HEK293 (cell line): Measurements from ENCODE around the gene IL15RA.

Experiments
- CTCF ChIA-PET: fragments of 350-600 bp; formaldehyde crosslinking; extraction: SDS; loops from one replicate; lab custom pipeline; 2021; ENCODE audit warnings: antibody characterized with exemption; lab: Yijun Ruan, JAX
- POLR2A ChIA-PET: fragments of 300-600 bp; formaldehyde crosslinking; extraction: SDS; loops from one replicate; lab custom pipeline; 2020; ENCODE audit warnings: antibody characterized with exemption, inconsistent platforms; lab: Yijun Ruan, JAX
- H3K27ac ChIP-seq: fragments of 200-500 bp; sonication (Bioruptor generic); 2 replicates; pipeline ENCODE4 v1.5.1; 2014; ENCODE audit warnings: low read depth, low read length, control low read depth, inconsistent platforms; ENCODE audit errors: extremely low read depth
- H3K36me3 ChIP-seq, 2 experiments: fragments of 200-500 bp in 1 of 2; sonication (Bioruptor generic) in 1 of 2; 1 replicate in 1 of 2; 2 replicates in 1 of 2; pipeline ENCODE4 v1.5.1; 2014 to 2017; ENCODE audit warnings: inconsistent platforms in 2 of 2, low read length in 2 of 2; ENCODE audit not compliant: control insufficient read depth in 2 of 2, insufficient read depth in 1 of 2
- H3K4me1 ChIP-seq: fragments of 200-500 bp; sonication (Bioruptor generic); 2 replicates; pipeline ENCODE4 v1.5.1; 2014; ENCODE audit warnings: mild to moderate bottlenecking, low read length, inconsistent platforms; ENCODE audit not compliant: control insufficient read depth, insufficient read depth
- H3K4me3 ChIP-seq: 2 replicates; pipeline ENCODE4 v1.5.1; 2011; ENCODE audit warnings: low read depth, mild to moderate bottlenecking, control low read depth, low read length, moderate library complexity
- H3K9me3 ChIP-seq: fragments of 200-500 bp; sonication (Bioruptor generic); 2 replicates; pipeline ENCODE4 v1.5.1; 2014; ENCODE audit warnings: low read depth, low read length, inconsistent platforms; ENCODE audit not compliant: control insufficient read depth, insufficient read depth
- BCL11B ChIP-seq: fragments of 450-650 bp; formaldehyde crosslinking; IDR thresholded peaks from 2 replicates; pipeline ENCODE4 v1.5.1; 2016; ENCODE audit warnings: low read depth, missing biosample characterization, missing genetic modification characterization
- EGR2 ChIP-seq: fragments of 450-650 bp; formaldehyde crosslinking; IDR thresholded peaks from 2 replicates; pipeline ENCODE4 v1.5.1; 2016; ENCODE audit warnings: low read depth, missing biosample characterization, missing genetic modification characterization
- GLIS2 ChIP-seq: fragments of 450-650 bp; formaldehyde crosslinking; IDR thresholded peaks from 2 replicates; pipeline ENCODE4 v1.5.1; 2016; ENCODE audit warnings: missing biosample characterization, missing genetic modification characterization
- KLF10 ChIP-seq: fragments of 450-650 bp; IDR thresholded peaks from 2 replicates; pipeline ENCODE4 v1.5.1; 2018; ENCODE audit warnings: missing biosample characterization, mild to moderate bottlenecking, missing genetic modification characterization
- KLF16 ChIP-seq: fragments of 450-650 bp; formaldehyde crosslinking; IDR thresholded peaks from 2 replicates; pipeline ENCODE4 v1.5.1; 2017; ENCODE audit warnings: missing biosample characterization, missing genetic modification characterization
- KLF7 ChIP-seq: fragments of 450-650 bp; formaldehyde crosslinking; IDR thresholded peaks from 2 replicates; pipeline ENCODE4 v1.5.1; 2016; ENCODE audit warnings: missing biosample characterization, missing genetic modification characterization, borderline replicate concordance
- MYNN ChIP-seq: fragments of 450-650 bp; formaldehyde crosslinking; IDR thresholded peaks from 2 replicates; pipeline ENCODE4 v1.5.1; 2016; ENCODE audit warnings: missing biosample characterization, missing genetic modification characterization, borderline replicate concordance
- OSR2 ChIP-seq: fragments of 450-650 bp; formaldehyde crosslinking; IDR thresholded peaks from 2 replicates; pipeline ENCODE4 v1.5.1; 2016; ENCODE audit warnings: missing biosample characterization, missing genetic modification characterization
- PRDM1 ChIP-seq: fragments of 450-650 bp; formaldehyde crosslinking; IDR thresholded peaks from 2 replicates; pipeline ENCODE4; 2016; ENCODE audit warnings: missing biosample characterization, missing genetic modification characterization
- WT1 ChIP-seq: fragments of 450-650 bp; formaldehyde crosslinking; IDR thresholded peaks from 2 replicates; pipeline ENCODE4 v1.5.1; 2016; ENCODE audit warnings: missing biosample characterization, missing genetic modification characterization
- YY1 ChIP-seq: fragments of 450-650 bp; formaldehyde crosslinking; IDR thresholded peaks from 2 replicates; pipeline ENCODE4 v1.5.1; 2018; ENCODE audit warnings: missing biosample characterization, missing genetic modification characterization
- ZEB2 ChIP-seq: fragments of 450-650 bp; formaldehyde crosslinking; IDR thresholded peaks from 2 replicates; pipeline ENCODE4 v1.5.1; 2016; ENCODE audit warnings: missing biosample characterization, missing genetic modification characterization
- ZFP37 ChIP-seq: fragments of 450-650 bp; formaldehyde crosslinking; IDR thresholded peaks from 2 replicates; pipeline ENCODE4 v1.5.1; 2016; ENCODE audit warnings: missing biosample characterization, missing genetic modification characterization
- ZIC2 ChIP-seq: fragments of 450-650 bp; formaldehyde crosslinking; IDR thresholded peaks from 2 replicates; pipeline ENCODE4 v1.5.1; 2016; ENCODE audit warnings: missing biosample characterization, missing genetic modification characterization
- ZNF121 ChIP-seq: fragments of 450-650 bp; formaldehyde crosslinking; IDR thresholded peaks from 2 replicates; pipeline ENCODE4 v1.5.1; 2016; ENCODE audit warnings: missing biosample characterization, missing genetic modification characterization
- ZNF133 ChIP-seq: fragments of 450-650 bp; formaldehyde crosslinking; IDR thresholded peaks from 2 replicates; pipeline ENCODE4 v1.5.1; 2016; ENCODE audit warnings: missing biosample characterization, missing genetic modification characterization
- ZNF221 ChIP-seq: fragments of 450-650 bp; formaldehyde crosslinking; IDR thresholded peaks from 2 replicates; pipeline ENCODE4 v1.5.1; 2017; ENCODE audit warnings: missing biosample characterization, missing genetic modification characterization, borderline replicate concordance
- ZNF37A ChIP-seq: fragments of 450-650 bp; IDR thresholded peaks from 2 replicates; pipeline ENCODE4 v1.5.1; 2018; ENCODE audit warnings: missing biosample characterization, missing genetic modification characterization
- ZNF394 ChIP-seq: fragments of 450-650 bp; formaldehyde crosslinking; IDR thresholded peaks from 2 replicates; pipeline ENCODE4 v1.5.1; 2016; ENCODE audit warnings: missing biosample characterization, missing genetic modification characterization, mild to moderate bottlenecking, moderate library complexity, borderline replicate concordance
- ZNF416 ChIP-seq: fragments of 450-650 bp; formaldehyde crosslinking; IDR thresholded peaks from 2 replicates; pipeline ENCODE4 v1.5.1; 2016; ENCODE audit warnings: missing biosample characterization, missing genetic modification characterization
- ZNF423 ChIP-seq: fragments of 450-650 bp; formaldehyde crosslinking; IDR thresholded peaks from 2 replicates; pipeline ENCODE4 v1.5.1; 2016; ENCODE audit warnings: missing biosample characterization, missing genetic modification characterization
- ZNF433 ChIP-seq: fragments of 450-650 bp; formaldehyde crosslinking; IDR thresholded peaks from 2 replicates; pipeline ENCODE4 v1.5.1; 2016; ENCODE audit warnings: missing biosample characterization, missing genetic modification characterization, low read depth
- ZNF558 ChIP-seq: fragments of 450-650 bp; formaldehyde crosslinking; IDR thresholded peaks from 2 replicates; pipeline ENCODE4 v1.5.1; 2016; ENCODE audit warnings: missing biosample characterization, missing genetic modification characterization
- ZNF660 ChIP-seq: fragments of 450-650 bp; IDR thresholded peaks from 2 replicates; pipeline ENCODE4 v1.5.1; 2018; ENCODE audit warnings: missing biosample characterization, mild to moderate bottlenecking, missing genetic modification characterization
- ZNF768 ChIP-seq: fragments of 450-650 bp; formaldehyde crosslinking; IDR thresholded peaks from 2 replicates; pipeline ENCODE4 v1.5.1; 2018; ENCODE audit warnings: missing biosample characterization, mild to moderate bottlenecking, missing genetic modification characterization
- ZNF791 ChIP-seq: fragments of 450-650 bp; formaldehyde crosslinking; IDR thresholded peaks from 2 replicates; pipeline ENCODE4 v1.5.1; 2016; ENCODE audit warnings: missing biosample characterization, missing genetic modification characterization
- ZNF792 ChIP-seq: fragments of 450-650 bp; formaldehyde crosslinking; IDR thresholded peaks from 2 replicates; pipeline ENCODE4 v1.5.1; 2016; ENCODE audit warnings: missing biosample characterization, missing genetic modification characterization
- TF ChIP-seq, protein P1 (sequence below): fragments of 450-650 bp; formaldehyde crosslinking; conservative IDR thresholded peaks from 2 replicates; pipeline ENCODE4 v1.5.1; 2016; ENCODE audit warnings: low read depth, missing biosample characterization, missing genetic modification characterization
- TF ChIP-seq, protein P2 (sequence below): fragments of 450-650 bp; formaldehyde crosslinking; IDR thresholded peaks from 2 replicates; pipeline ENCODE4 v1.5.1; 2016; ENCODE audit warnings: missing biosample characterization, missing genetic modification characterization
- TF ChIP-seq, protein P3 (sequence below): fragments of 450-650 bp; formaldehyde crosslinking; optimal IDR thresholded peaks from 2 replicates; pipeline ENCODE3; 2016; ENCODE audit warnings: missing biosample characterization, mild to moderate bottlenecking, missing genetic modification characterization

IL15RA gene

DNA sequence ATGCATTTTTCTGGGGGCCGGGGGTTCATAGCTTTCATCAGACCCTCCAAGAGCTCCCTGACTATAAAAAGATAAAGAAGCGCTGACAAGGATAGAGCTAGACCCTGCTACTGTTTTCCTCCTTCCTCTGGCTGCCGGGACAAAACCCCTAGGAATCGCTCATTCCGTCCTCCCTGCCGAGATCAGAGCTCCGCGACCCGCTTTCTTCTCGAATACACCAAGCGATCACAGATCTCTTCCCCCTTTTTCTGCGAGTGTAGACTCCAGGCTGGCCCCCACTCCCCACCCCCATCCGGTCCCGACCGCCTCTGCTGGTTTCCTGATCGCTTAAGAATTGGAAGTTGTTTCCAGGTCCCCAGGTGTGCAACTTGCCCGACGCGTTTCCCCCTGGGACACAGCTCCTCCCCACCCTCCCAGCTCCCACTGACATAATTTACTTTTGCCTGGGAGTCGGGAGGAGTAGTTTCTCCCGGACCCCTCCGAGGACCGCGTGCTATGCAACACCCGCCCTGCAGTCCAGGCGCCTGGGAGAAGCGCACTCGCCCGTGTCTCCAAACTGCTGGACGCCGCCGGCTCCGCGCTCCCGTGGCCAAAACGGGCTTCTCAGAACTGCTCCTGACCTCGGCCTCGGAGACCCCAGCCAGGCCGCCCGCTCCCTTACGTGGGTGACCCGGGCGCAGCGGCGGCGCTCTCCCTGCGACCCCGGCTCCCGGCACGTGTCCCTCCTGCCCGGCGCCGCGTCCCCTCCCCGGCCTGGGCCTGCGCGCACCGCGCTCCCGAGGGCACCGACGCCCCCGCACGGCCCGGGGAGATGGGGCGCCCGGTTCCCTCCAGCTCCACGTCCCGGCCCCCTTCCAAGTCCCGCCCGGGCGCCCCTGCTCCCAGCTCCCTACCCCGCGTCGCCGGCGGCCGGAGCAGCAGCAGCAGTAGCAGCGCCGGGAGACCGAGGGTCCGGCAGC is 552 bp downstream of the IL15RA start (continued):
- TF ChIP-seq, protein P1, sequence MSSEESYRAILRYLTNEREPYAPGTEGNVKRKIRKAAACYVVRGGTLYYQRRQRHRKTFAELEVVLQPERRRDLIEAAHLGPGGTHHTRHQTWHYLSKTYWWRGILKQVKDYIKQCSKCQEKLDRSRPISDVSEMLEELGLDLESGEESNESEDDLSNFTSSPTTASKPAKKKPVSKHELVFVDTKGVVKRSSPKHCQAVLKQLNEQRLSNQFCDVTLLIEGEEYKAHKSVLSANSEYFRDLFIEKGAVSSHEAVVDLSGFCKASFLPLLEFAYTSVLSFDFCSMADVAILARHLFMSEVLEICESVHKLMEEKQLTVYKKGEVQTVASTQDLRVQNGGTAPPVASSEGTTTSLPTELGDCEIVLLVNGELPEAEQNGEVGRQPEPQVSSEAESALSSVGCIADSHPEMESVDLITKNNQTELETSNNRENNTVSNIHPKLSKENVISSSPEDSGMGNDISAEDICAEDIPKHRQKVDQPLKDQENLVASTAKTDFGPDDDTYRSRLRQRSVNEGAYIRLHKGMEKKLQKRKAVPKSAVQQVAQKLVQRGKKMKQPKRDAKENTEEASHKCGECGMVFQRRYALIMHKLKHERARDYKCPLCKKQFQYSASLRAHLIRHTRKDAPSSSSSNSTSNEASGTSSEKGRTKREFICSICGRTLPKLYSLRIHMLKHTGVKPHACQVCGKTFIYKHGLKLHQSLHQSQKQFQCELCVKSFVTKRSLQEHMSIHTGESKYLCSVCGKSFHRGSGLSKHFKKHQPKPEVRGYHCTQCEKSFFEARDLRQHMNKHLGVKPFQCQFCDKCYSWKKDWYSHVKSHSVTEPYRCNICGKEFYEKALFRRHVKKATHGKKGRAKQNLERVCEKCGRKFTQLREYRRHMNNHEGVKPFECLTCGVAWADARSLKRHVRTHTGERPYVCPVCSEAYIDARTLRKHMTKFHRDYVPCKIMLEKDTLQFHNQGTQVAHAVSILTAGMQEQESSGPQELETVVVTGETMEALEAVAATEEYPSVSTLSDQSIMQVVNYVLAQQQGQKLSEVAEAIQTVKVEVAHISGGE (tag by site-specific recombination), result peak; percentile 38; the same call in 1 of the 2 replicates
- TF ChIP-seq ZEB2 (tag by site-specific recombination), result peak; percentile 51; the same call in 1 of the 2 replicates
- peak; percentile 77 for TF ChIP-seq ZIC2 (tag by site-specific recombination)
- peak; percentile 30; the same call in 1 of the 2 replicates for TF ChIP-seq ZNF394 (tag by site-specific recombination)
- TF ChIP-seq GLIS2 (tag by site-specific recombination), result peak; percentile 50
- no peak for TF ChIP-seq ZNF433 (tag by site-specific recombination)
- TF ChIP-seq EGR2, result no peak
- peak; percentile 27 for TF ChIP-seq WT1 (tag by site-specific recombination)
- 0 out of 2 replicates have a peak, but pooled peaks have one; percentile 27 for TF ChIP-seq KLF16
- TF ChIP-seq MYNN (tag by site-specific recombination), result no peak
- no peak for TF ChIP-seq ZNF121 (tag by site-specific recombination)
- 0 out of 2 replicates have a peak, but pooled peaks have one; percentile 19 for TF ChIP-seq BCL11B (tag by site-specific recombination)
- no peak for TF ChIP-seq ZNF423 (tag by site-specific recombination)
- TF ChIP-seq ZNF660 (tag by site-specific recombination), result 0 out of 2 replicates have a peak, but pooled peaks have one; percentile 36

DNA sequence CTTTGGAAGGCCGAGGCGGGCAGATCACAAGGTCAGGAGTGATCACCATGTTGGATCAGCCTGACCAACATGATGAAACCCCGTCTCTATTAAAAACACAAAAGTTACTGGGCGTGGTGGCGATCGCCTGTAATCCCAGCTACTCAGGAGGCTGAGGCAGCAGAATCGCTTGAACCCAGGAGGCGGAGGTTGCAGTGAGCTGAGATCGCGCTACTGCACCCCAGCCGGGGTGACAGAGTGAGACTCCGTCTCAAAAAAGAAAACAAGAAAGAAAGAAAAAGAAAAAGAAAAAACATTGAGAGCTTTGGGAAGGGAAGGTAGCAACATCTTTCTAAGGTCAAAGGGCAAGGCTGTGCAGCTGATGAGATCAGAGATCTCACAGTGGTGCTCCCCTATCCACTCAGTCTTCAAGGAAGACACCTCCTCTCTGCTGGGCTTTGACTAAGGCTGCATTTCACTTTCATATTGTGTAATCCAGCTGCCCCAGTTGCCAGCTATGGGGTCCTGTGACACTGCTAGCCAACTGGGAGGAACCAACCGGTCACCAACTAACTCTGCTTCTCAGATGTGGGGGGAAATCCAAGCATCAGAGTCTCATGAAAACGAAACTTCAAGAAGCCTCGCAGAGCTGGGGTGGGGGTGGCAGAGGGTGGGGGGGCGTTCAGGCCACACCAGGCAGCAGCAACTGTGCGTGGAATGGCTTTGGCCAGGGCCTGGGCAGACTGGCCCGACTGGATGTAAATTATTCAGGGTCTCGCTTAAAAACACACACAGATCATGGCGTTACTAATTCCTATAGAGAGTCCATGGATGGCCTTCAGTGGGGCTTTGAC is 1.5 kb downstream of the IL15RA start:
- H3K27ac ChIP-seq, result no peak overlapping the region
- H3K36me3 ChIP-seq, result no peaks in the 10 kb centered on the region
- H3K4me1 ChIP-seq, result peaks cover 2% of the 10 kb centered on the region; the same call in 1 of the 2 replicates
- no peaks in the 10 kb centered on the region for H3K9me3 ChIP-seq
- ChIA-PET CTCF (interaction anchor here (0.6 to 1.3 kb wide), 3 partner anchors 227 to 426 kb away, joined by 3 to 5 read pairs (median 3); partner anchors contain the start of gene PFKFB3), POLR2A (interaction anchor here (1.5 kb wide), 1 partner anchor 291 kb away, joined by 3 read pairs; the partner anchor contains the start of gene TASOR2)
- H3K4me3 ChIP-seq, result no peak overlapping the region
- TF ChIP-seq, protein P2, sequence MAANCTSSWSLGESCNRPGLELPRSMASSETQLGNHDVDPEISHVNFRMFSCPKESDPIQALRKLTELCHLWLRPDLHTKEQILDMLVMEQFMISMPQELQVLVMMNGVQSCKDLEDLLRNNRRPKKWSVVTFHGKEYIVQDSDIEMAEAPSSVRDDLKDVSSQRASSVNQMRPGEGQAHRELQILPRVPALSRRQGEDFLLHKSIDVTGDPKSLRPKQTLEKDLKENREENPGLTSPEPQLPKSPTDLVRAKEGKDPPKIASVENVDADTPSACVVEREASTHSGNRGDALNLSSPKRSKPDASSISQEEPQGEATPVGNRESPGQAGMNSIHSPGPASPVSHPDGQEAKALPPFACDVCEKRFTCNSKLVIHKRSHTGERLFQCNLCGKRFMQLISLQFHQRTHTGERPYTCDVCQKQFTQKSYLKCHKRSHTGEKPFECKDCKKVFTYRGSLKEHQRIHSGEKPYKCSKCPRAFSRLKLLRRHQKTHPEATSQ (tag by site-specific recombination), result no peak
- TF ChIP-seq ZNF133, result no peak
- no peak for TF ChIP-seq ZNF423 (tag by site-specific recombination)
- TF ChIP-seq ZNF792 (tag by site-specific recombination), result no peak
- TF ChIP-seq YY1 (tag by site-specific recombination), result no peak
- peak; percentile 63 for TF ChIP-seq PRDM1 (tag by site-specific recombination)
- TF ChIP-seq ZNF558 (tag by site-specific recombination), result 0 out of 2 replicates have a peak, but pooled peaks have one; percentile 13
- TF ChIP-seq ZFP37, result no peak
- 0 out of 2 replicates have a peak, but pooled peaks have one; percentile 7 for TF ChIP-seq OSR2
- no peak for TF ChIP-seq ZNF791 (tag by site-specific recombination)
- no peak for TF ChIP-seq ZNF768 (tag by site-specific recombination)
- TF ChIP-seq ZNF221, result no peak
- no peak for TF ChIP-seq ZNF416 (tag by site-specific recombination)
- TF ChIP-seq ZNF37A (tag by site-specific recombination), result no peak
- TF ChIP-seq KLF10 (tag by site-specific recombination), result no peak
- TF ChIP-seq, protein P3, sequence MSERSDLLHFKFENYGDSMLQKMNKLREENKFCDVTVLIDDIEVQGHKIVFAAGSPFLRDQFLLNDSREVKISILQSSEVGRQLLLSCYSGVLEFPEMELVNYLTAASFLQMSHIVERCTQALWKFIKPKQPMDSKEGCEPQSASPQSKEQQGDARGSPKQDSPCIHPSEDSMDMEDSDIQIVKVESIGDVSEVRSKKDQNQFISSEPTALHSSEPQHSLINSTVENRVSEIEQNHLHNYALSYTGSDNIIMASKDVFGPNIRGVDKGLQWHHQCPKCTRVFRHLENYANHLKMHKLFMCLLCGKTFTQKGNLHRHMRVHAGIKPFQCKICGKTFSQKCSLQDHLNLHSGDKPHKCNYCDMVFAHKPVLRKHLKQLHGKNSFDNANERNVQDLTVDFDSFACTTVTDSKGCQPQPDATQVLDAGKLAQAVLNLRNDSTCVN (tag by site-specific recombination), result no peak
- TF ChIP-seq KLF7, result no peak
